ENCODE data around the gene FAM76B. TPM values are rescaled to one million over a fixed set of nuclear protein-coding genes. Genes with fewer than 3 reads are reported as not detected.

The FAM76B gene
- polyA plus RNA-seq, 1 experiment: 21.2 TPM

DNA sequence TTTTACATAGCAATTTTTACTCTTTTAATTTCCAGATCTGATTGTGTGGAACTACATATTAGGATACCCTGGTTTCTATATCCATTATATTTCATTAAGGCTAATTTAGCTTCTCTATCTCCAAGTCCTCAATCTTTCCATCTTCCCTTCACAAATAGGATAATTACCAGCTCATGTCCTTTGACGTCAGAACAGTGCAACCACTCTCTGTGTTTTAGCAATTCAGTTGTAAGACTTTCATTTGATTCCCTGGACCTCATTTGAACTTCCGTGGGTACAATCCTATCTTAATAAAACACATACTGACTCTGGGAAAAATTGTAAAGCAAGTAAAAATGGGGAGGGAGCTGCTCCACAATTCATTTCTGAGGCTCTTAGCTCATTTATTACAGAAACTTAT lies 52.8 kb downstream of the FAM76B start:
- no peak overlapping the region for H3K4me3 ChIP-seq (ENCODE audit: low read depth, low read length)
- CTCF ChIA-PET: interaction anchor here (1.1 to 2.0 kb wide), 2 partner anchors 31 to 585 kb away, joined by 6 to 10 read pairs; no protein-coding TSS in a partner anchor
- no peaks in the 10 kb centered on the region for H3K9me3 ChIP-seq (ENCODE audit: control insufficient read depth, insufficient read depth, low read length)
- POLR2A ChIA-PET: no interaction called here
- no peak overlapping the region for H3K27ac ChIP-seq (ENCODE audit: low read depth, low read length)
- no peak for DNase-seq (ENCODE audit: low read depth, low spot score)
- H3K27me3 ChIP-seq (ENCODE audit: control insufficient read depth, insufficient read depth, low read length): no peaks in the 10 kb centered on the region
- no peak for TF ChIP-seq CTCF (IDR thresholded peaks at IDR 0.05; ENCODE audit: low read depth, low read length)

DNA sequence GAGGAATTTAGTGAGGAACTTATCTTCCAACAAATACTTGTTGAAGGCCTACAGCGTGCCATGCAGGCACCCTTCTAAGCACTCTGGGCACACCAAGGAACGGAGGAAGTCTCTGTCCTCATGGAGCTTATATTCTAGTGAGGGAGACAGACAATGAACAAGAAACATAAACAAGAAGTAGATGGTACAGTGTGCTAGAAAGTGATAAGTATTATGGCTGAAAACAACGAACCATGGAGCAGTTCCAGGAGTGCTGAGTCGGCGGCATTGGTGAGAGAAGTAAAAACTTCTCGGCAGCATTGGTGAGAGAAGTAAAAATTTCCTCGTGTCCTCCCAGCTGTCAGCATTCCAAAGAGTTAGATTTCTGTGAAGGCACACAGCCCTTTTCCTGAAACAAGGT lies 53.2 kb downstream of the FAM76B start:
- no peak for DNase-seq (ENCODE audit: low read depth, low spot score)
- TF ChIP-seq CTCF (IDR thresholded peaks at IDR 0.05; ENCODE audit: low read depth, low read length): no peak
- CTCF ChIA-PET: interaction anchor here (1.1 to 2.0 kb wide), 2 partner anchors 31 to 584 kb away, joined by 6 to 10 read pairs; no protein-coding TSS in a partner anchor

GRCh38 chr11:95734009-95734572 lies 55.5 kb downstream of the FAM76B start:
- ChIA-PET POLR2A (interaction anchor here (0.6 kb wide), 1 partner anchor 18 kb away, joined by 3 read pairs; no protein-coding TSS in a partner anchor), CTCF (interaction anchor here (0.5 kb wide), 1 partner anchor 580 kb away, joined by 3 read pairs; no protein-coding TSS in a partner anchor)
- Histone ChIP-seq H3K4me3 (ENCODE audit: low read depth, low read length) (no peak overlapping the region), H3K27ac (ENCODE audit: low read depth, low read length) (no peak overlapping the region), H3K9me3 (ENCODE audit: control insufficient read depth, insufficient read depth, low read length) (no peaks in the 10 kb centered on the region), H3K27me3 (ENCODE audit: control insufficient read depth, insufficient read depth, low read length) (no peaks in the 10 kb centered on the region)
- DNase-seq (ENCODE audit: low read depth, low spot score): no peak
- no peak for TF ChIP-seq CTCF (IDR thresholded peaks at IDR 0.05; ENCODE audit: low read depth, low read length)

More for the DNA sequence above, 53.2 kb downstream of the FAM76B start:
- Histone ChIP-seq H3K27ac (ENCODE audit: low read depth, low read length) (no peak overlapping the region), H3K9me3 (ENCODE audit: control insufficient read depth, insufficient read depth, low read length) (no peaks in the 10 kb centered on the region), H3K4me3 (ENCODE audit: low read depth, low read length) (no peak overlapping the region), H3K27me3 (ENCODE audit: control insufficient read depth, insufficient read depth, low read length) (no peaks in the 10 kb centered on the region)
- POLR2A ChIA-PET: no interaction called here

- DNase-seq (ENCODE audit: low read depth, low spot score): no peak
- Histone ChIP-seq H3K4me3 (ENCODE audit: low read depth, low read length) (no peak overlapping the region), H3K27ac (ENCODE audit: low read depth, low read length) (no peak overlapping the region), H3K27me3 (ENCODE audit: control insufficient read depth, insufficient read depth, low read length) (no peaks in the 10 kb centered on the region), H3K9me3 (ENCODE audit: control insufficient read depth, insufficient read depth, low read length) (no peaks in the 10 kb centered on the region)
- no peak for TF ChIP-seq CTCF (IDR thresholded peaks at IDR 0.05; ENCODE audit: low read depth, low read length)
- CTCF ChIA-PET: interaction anchor here (0.5 to 0.9 kb wide), 2 partner anchors 13 to 579 kb away, joined by 3 to 9 read pairs; no protein-coding TSS in a partner anchor
- POLR2A ChIA-PET: interaction anchor here (0.6 kb wide), 1 partner anchor 19 kb away, joined by 3 read pairs; no protein-coding TSS in a partner anchor
Observed at GRCh38 chr11:95732930-95733602, 56.5 kb downstream of the FAM76B start.

GRCh38 chr11:95729462-95729861 lies 60.1 kb downstream of the FAM76B start:
- Histone ChIP-seq H3K9me3 (ENCODE audit: control insufficient read depth, insufficient read depth, low read length) (no peaks in the 10 kb centered on the region), H3K27me3 (ENCODE audit: control insufficient read depth, insufficient read depth, low read length) (peaks cover 8% of the 10 kb centered on the region), H3K27ac (ENCODE audit: low read depth, low read length) (no peak overlapping the region), H3K4me3 (ENCODE audit: low read depth, low read length) (no peak overlapping the region)
- no peak for DNase-seq (ENCODE audit: low read depth, low spot score)
- no peak for TF ChIP-seq CTCF (IDR thresholded peaks at IDR 0.05; ENCODE audit: low read depth, low read length)
- CTCF ChIA-PET: interaction anchor here (0.6 to 2.1 kb wide), 2 partner anchors 24 to 577 kb away, joined by 3 to 13 read pairs; no protein-coding TSS in a partner anchor
- POLR2A ChIA-PET: no interaction called here

All from AG04450 (cell line).